ENCODE measurements around the gene DPP4.

The DPP4 gene

DNA sequence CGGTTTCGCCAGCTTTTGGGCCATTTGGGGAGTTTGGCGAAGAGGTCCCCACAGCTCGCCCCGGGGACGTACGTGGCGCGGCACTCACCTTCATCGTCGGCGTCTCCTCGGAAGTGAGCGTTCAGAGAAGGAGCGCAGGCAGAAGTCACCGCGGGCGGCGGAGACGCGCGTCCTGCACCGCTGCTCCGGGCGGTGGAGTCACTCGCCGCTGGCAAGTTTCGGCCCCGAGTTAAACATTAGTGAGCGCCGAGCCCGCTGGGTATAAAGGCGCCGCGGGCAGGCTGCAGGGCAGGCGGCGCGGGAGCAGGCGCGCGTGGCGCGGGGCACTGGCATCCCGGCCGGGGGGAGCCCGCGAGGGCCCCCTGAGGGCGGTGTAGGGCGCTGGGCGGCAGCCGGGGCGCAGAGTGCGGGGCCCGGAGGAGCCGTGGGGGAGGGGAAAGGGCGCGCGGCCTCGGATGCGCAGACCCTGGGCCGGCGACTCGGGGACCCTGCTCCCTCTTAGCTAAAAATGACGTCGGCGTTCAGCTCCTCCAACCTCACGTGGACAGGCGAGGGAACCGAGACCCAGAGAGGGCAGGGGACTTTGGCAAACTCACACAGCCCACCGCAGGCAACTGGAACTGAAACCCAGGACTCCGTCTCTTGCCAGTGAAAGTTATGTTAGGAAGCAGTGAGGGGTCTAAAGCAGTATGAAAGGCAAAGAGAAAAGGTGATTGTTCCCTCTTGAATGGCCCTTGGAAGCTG lies at the start of gene DPP4:
Gene DPP4, minus strand, starts transcription at position 328 of the 744 bp plus-strand sequence. Its CDS starts 234 bp downstream, at position 94.
- TF ChIP-seq, protein P1, sequence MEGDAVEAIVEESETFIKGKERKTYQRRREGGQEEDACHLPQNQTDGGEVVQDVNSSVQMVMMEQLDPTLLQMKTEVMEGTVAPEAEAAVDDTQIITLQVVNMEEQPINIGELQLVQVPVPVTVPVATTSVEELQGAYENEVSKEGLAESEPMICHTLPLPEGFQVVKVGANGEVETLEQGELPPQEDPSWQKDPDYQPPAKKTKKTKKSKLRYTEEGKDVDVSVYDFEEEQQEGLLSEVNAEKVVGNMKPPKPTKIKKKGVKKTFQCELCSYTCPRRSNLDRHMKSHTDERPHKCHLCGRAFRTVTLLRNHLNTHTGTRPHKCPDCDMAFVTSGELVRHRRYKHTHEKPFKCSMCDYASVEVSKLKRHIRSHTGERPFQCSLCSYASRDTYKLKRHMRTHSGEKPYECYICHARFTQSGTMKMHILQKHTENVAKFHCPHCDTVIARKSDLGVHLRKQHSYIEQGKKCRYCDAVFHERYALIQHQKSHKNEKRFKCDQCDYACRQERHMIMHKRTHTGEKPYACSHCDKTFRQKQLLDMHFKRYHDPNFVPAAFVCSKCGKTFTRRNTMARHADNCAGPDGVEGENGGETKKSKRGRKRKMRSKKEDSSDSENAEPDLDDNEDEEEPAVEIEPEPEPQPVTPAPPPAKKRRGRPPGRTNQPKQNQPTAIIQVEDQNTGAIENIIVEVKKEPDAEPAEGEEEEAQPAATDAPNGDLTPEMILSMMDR (IDR thresholded peaks at IDR 0.05; ENCODE audit: insufficient read depth, low read depth, low read length, missing control alignments) = no peak
- peak; percentile 42 for DNase-seq (ENCODE audit: low read depth)
- peak within 1 kb of the TSS; percentile 41 for H3K4me3 ChIP-seq (ENCODE audit: low read length)

DNA sequence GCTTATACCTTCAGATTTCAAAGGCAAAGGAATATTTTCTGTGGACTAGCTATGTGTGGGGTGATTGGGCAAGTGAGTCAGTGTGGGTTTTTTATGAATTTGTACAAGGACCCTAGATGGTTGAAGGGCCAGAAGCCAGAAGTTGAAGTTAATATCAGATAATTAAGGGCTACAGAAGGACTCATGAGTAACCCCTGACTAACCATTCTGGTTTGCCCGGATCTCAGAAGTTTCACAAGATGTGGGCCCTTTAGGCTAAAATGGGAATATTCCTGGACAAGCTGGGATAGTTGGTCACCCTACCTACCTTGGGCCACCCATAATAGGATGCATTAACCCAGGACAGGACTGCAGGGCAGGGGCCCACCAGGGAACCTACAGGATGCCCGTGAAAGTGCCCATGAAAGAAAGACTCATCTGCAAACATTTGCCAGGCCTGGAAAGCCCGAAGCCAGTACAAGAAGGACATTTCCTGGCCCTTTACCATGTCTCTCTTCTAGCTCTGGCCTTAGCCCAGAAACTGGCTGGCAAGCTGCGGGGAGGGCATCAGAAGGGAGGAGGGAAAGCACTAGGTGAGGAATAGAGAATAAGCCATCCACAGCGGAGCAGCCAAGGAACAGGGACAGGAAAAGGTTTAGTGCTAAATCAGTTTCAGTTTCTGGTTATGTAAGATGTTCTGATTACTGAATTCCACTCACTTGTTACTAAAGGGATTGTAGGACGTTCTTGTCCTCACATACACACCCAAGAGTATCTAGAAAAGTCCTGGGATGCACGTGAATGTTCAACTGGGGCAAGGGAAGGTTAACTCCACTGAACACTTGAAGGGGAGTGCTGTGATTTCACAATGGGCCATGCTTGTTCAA lies 44.4 kb upstream of the DPP4 start:
- DNase-seq (ENCODE audit: low read depth) = peak; percentile 90
- TF ChIP-seq, protein P1 (IDR thresholded peaks at IDR 0.05; ENCODE audit: insufficient read depth, low read depth, low read length, missing control alignments) = no peak
- H3K4me3 ChIP-seq (ENCODE audit: low read length) = no peak overlapping the region

DNA sequence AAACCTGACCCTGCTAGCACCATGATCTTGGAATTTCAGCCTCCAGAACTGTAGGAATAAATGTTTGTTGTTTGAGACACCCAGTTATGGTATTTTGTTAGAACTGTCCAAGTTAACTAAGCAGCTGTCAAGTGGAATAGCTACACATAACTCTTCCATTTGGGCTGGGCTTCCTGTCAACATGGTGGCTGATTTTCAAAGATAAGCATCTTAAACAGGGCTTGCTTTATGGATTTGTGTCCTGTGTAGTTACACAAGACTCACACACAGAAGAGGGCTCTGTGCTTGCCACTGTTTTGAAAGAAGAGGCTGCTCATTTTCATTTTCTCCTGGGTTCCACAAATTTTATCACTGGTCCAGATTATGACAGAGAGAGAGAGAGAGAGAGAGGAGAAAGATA lies 42.3 kb upstream of the DPP4 start:
- no peak for DNase-seq (ENCODE audit: low read depth)
- TF ChIP-seq, protein P1 (IDR thresholded peaks at IDR 0.05; ENCODE audit: insufficient read depth, low read depth, low read length, missing control alignments) = no peak

DNA sequence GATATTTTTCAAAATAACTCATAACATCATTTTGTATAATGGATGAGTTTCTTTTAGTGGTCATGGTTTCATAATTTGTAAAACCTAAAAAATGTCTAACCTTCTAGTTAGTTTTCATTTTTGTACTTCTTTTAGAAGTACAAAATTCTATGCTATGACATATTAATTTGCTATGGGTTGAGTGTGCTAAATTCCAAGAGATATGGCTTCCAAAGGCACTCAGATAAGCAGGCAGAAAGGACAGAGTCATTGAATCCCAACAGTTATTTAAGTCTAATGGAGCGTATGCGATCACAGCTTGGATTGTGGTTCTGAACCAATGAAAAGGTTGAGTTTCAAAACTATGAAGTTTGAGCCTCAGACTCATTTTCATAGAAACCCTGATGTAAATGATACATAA lies 41.1 kb upstream of the DPP4 start:
- TF ChIP-seq, protein P1 (IDR thresholded peaks at IDR 0.05; ENCODE audit: insufficient read depth, low read depth, low read length, missing control alignments) = no peak
- H3K4me3 ChIP-seq (ENCODE audit: low read length) = no peak overlapping the region
- no peak for DNase-seq (ENCODE audit: low read depth)

More for the DNA sequence above, 42.3 kb upstream of the DPP4 start:
- no peak overlapping the region for H3K4me3 ChIP-seq (ENCODE audit: low read length)

DNA sequence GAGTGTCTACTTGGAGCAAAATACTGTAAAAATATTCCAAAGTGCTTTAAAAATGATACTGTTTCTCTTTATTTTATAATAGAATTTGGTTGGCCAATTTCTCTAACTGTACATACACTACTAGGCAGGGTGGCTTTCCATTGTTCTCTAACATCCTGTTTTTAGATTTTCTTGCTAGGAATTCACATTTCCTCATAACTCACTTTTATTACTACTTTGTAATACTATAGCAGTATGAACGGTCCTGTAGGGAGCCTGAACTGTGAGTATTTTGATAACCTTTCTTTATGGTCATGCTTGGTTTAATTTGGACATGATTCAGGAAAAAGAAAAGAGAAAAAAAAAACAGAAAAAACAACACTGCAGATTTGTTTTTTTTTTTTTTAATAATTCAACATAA lies 40.3 kb upstream of the DPP4 start:
- no peak overlapping the region for H3K4me3 ChIP-seq (ENCODE audit: low read length)
- no peak for DNase-seq (ENCODE audit: low read depth)
- TF ChIP-seq, protein P1 (IDR thresholded peaks at IDR 0.05; ENCODE audit: insufficient read depth, low read depth, low read length, missing control alignments) = no peak

GRCh38 chr2:162113776-162114168 lies 39.8 kb upstream of the DPP4 start:
- H3K4me3 ChIP-seq (ENCODE audit: low read length) = no peak overlapping the region
- peak; percentile 88 for DNase-seq (ENCODE audit: low read depth)
- TF ChIP-seq, protein P1 (IDR thresholded peaks at IDR 0.05; ENCODE audit: insufficient read depth, low read depth, low read length, missing control alignments) = no peak

Measured in epithelial cell of esophagus (primary cell).